Uterus (tissue), 4 donors: ENCODE measurements around the gene BCAM. TPM values are rescaled to one million over a fixed set of nuclear protein-coding genes. Genes with fewer than 3 reads are reported as not detected.
"Not testable (repeated sequence)": the region's sequence is repeated elsewhere in the genome, so short reads cannot be mapped to it uniquely, and the experiment has no call there.

ENCODE experiments used
- DNase-seq, 2 donors: peaks; one replicate each; pipeline ENCODE4 v3.0.0-alpha.2; 2019 to 2020
- H3K27ac ChIP-seq, 2 donors: fragments of 200-600 bp; sonication (generic); 1 replicate in 1 of 2; 2 replicates in 1 of 2; pipeline ENCODE4 v1.5.1; 2016 to 2018
- H3K27me3 ChIP-seq, 2 donors: fragments of 200-600 bp; sonication (generic); one replicate each; pipeline ENCODE4 v1.5.1; 2018 to 2019; ENCODE audit warnings: control low read depth in 1 of 2
- H3K36me3 ChIP-seq, 2 donors: fragments of 200-600 bp; sonication (generic); one replicate each; pipeline ENCODE4 v1.5.1; 2019; ENCODE audit warnings: control low read depth in 1 of 2
- H3K4me1 ChIP-seq, 2 donors: fragments of 200-600 bp; sonication (generic); one replicate each; pipeline ENCODE4 v1.5.1; 2018 to 2019; ENCODE audit warnings: control low read depth in 1 of 2
- H3K4me3 ChIP-seq, 2 donors: fragments of 200-600 bp; sonication (generic); 1 replicate in 1 of 2; 2 replicates in 1 of 2; pipeline ENCODE4 v1.5.1; 2018 to 2019; ENCODE audit warnings: mild to moderate bottlenecking in 1 of 2
- H3K9me3 ChIP-seq, 2 donors: fragments of 200-600 bp; sonication (generic); one replicate each; pipeline ENCODE4 v1.5.1; 2019; ENCODE audit warnings: control low read depth in 1 of 2
- POLR2A ChIP-seq, 2 donors: fragments of 450-650 bp; IDR thresholded peaks; one replicate each; pipeline ENCODE4 v1.6.1; 2016; ENCODE audit warnings: antibody characterized with exemption in 2 of 2, mild to moderate bottlenecking in 1 of 2, moderate library complexity in 1 of 2
- intact Hi-C: fragments of 100-400 bp; cut with DNase I; formaldehyde crosslinking; loops from one replicate; pipeline ENCODE4 v1.15.1; 2023; ENCODE audit warnings: low total_unique reads
- total RNA-seq, 4 donors: library from RNA; depleted of rRNA in 3 of 4; stranded (reverse); fragments of >200 nt in 3 of 4; gene quantifications; one replicate each; pipeline versions ENCODE4 v1.1.0 to v1.2.4, GENCODE V29; 2014 to 2023
- TF ChIP-seq, protein P1 (sequence below), 4 experiments: fragments of 200-600 bp in 2 of 4; fragments of 450-650 bp in 2 of 4; sonication (generic) in 2 of 4; IDR thresholded peaks; one replicate each; pipeline ENCODE4 v1.5.1; 2016 to 2019; ENCODE audit warnings: antibody characterized with exemption in 4 of 4, mild to moderate bottlenecking in 2 of 4, moderate library complexity in 1 of 4
- donor health status: DM: yes; HTN: yes; CAD: no.

BCAM gene
- total RNA-seq, 4 donors from 2014 or later: 3.8 to 171 (median 111) TPM

DNA sequence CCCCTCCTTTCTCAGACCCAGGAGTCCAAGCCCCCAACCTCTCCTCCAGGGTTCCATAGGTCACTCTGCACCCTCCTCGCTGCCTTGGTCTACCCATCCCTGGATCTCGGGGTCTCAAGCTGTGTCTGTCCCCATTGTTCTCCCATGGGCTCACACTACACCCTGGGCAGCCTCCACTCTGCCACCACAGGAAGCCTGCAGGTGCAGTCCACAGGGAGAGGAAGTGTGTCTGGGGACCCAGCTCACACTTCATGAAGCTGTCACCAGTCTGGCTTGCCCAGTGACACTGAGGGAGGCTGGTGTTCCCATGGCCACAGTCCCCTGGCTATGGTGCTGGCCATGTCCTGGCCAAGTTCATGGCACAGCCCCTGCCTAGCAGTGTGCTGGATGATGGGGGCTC lies 42.5 kb downstream of the BCAM start:
- DNase-seq: no peak
- intact Hi-C loops: no loop called here
- TF ChIP-seq POLR2A (IDR thresholded peaks at IDR 0.05): no peak
- TF ChIP-seq, protein P1, sequence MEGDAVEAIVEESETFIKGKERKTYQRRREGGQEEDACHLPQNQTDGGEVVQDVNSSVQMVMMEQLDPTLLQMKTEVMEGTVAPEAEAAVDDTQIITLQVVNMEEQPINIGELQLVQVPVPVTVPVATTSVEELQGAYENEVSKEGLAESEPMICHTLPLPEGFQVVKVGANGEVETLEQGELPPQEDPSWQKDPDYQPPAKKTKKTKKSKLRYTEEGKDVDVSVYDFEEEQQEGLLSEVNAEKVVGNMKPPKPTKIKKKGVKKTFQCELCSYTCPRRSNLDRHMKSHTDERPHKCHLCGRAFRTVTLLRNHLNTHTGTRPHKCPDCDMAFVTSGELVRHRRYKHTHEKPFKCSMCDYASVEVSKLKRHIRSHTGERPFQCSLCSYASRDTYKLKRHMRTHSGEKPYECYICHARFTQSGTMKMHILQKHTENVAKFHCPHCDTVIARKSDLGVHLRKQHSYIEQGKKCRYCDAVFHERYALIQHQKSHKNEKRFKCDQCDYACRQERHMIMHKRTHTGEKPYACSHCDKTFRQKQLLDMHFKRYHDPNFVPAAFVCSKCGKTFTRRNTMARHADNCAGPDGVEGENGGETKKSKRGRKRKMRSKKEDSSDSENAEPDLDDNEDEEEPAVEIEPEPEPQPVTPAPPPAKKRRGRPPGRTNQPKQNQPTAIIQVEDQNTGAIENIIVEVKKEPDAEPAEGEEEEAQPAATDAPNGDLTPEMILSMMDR (IDR thresholded peaks at IDR 0.05): no peak
- Histone ChIP-seq H3K4me1 (peaks cover 3 to 12% of the 10 kb centered on the region in 2 donors), H3K9me3 (no peaks in the 10 kb centered on the region), H3K36me3 (no peaks in the 10 kb centered on the region), H3K27ac (no peak overlapping the region), H3K4me3 (no peak overlapping the region), H3K27me3 (no peaks in the 10 kb centered on the region)

DNA sequence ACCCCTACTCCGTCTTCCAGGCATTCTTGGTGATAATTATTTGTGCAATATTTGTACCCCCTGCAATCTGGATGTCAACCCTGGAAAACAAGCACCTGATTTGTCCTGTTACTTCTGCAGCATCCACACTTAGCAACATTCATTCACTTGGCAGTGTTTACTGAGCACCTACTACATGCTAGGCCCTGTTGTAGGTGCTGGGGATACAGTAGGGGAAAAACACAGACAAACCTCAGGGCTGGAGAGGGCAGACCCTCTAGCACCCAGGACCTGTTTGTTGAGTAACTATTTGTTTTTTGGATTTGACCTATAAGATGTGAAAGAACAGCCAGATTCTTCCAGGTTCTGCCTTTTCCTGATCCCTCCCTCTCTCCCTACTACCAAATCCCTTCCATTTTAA lies 46.7 kb downstream of the BCAM start:
- no peak for DNase-seq
- Histone ChIP-seq H3K36me3 (no peaks in the 10 kb centered on the region), H3K4me1 (peaks cover 0 to under 1% of the 10 kb centered on the region in 2 donors), H3K27me3 (no peaks in the 10 kb centered on the region), H3K9me3 (no peaks in the 10 kb centered on the region), H3K27ac (no peak overlapping the region), H3K4me3 (no peak overlapping the region)
- intact Hi-C loops: no loop called here
- TF ChIP-seq POLR2A (IDR thresholded peaks at IDR 0.05): no peak
- TF ChIP-seq, protein P1 (IDR thresholded peaks at IDR 0.05): no peak

DNA sequence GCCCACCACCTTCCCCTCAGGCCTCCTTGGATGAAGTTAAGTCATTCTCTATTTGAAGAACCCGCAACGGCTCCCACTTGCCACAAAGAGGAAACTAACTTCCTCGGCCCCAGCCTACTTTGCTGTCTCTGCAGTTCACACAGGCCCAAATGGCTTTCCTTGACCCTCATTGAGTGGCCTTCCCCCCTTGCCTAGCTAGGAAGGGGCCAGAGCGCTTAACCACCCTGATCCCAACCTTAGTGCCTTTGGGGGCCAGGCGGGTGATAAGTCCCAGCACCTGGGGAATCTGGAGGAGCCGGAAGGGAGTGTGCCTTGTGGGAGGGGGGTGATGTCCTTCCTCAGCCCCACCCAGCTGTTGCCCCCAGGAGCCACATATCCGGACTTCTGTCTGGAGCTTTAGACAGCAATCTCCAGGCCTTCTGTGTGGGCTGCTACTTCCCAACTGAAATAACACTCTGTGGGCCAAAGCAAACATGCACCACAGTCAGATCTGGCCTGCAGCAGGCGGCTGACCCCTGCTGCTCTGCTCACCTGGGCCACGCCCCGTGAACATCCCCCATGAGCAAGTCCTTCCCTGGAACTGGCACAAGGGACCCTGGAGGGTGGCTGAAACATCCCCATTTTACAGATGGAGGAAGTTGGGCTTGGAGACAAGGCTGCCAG lies 47.6 kb downstream of the BCAM start:
- H3K27ac ChIP-seq: peak overlapping the region in 1 of 2 donors; percentile 10
- H3K27me3 ChIP-seq: no peaks in the 10 kb centered on the region
- H3K4me3 ChIP-seq: no peak overlapping the region
- H3K36me3 ChIP-seq: no peaks in the 10 kb centered on the region
- no peaks in the 10 kb centered on the region for H3K4me1 ChIP-seq
- no peaks in the 10 kb centered on the region for H3K9me3 ChIP-seq
- no peak for DNase-seq
- no peak for TF ChIP-seq POLR2A (IDR thresholded peaks at IDR 0.05)
- TF ChIP-seq, protein P1 (IDR thresholded peaks at IDR 0.05): no peak
- intact Hi-C loops: no loop called here

DNA sequence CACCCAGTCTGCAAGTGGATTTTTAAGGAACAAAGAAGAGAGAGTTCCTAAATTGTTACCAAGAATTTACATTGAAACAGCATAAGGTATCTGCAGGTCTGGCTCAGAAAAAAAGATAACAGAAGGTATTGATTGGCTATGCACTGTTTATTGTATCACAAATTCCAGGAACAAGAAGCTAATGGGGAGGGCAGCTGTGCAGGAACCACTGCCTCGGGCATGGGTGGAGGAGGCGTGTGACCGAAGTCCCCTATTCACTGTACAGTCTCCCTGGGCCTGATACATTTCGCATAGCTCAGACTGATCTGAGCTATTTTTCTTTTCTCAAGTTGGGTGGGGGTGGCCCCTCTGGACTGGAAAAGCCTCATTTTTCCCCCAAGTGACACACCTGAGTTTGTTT lies 48.9 kb downstream of the BCAM start:
- no peaks in the 10 kb centered on the region for H3K27me3 ChIP-seq
- TF ChIP-seq POLR2A (IDR thresholded peaks at IDR 0.05): no peak
- TF ChIP-seq, protein P1 (IDR thresholded peaks at IDR 0.05): no peak
- no peak for DNase-seq
- H3K9me3 ChIP-seq: no peaks in the 10 kb centered on the region
- H3K27ac ChIP-seq: no peak overlapping the region
- intact Hi-C loops: no loop called here
- no peaks in the 10 kb centered on the region for H3K4me1 ChIP-seq
- H3K4me3 ChIP-seq: no peak overlapping the region
- no peaks in the 10 kb centered on the region for H3K36me3 ChIP-seq

DNA sequence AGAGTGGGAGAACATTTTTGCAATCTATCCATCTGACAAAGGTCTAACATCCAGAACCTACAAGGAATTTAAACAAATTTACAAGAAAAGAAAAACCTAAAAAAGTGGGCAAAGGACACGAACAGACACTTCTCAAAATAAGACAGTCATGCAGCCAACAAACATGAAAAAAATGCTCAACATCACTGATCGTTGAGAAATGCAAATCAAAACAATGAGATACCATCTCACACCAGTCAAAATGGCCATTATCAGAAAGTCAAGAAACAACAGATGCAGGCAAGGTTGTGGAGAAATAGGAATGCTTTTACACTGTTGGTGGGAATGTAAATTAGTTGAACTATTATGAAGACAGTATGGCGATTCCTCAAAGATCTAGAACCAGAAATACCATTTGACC lies 52.7 kb downstream of the BCAM start:
- H3K9me3 ChIP-seq, intact Hi-C loops, H3K4me1 ChIP-seq, H3K4me3 ChIP-seq, H3K27ac ChIP-seq, H3K27me3 ChIP-seq, H3K36me3 ChIP-seq, DNase-seq: not testable (repeated sequence)

DNA sequence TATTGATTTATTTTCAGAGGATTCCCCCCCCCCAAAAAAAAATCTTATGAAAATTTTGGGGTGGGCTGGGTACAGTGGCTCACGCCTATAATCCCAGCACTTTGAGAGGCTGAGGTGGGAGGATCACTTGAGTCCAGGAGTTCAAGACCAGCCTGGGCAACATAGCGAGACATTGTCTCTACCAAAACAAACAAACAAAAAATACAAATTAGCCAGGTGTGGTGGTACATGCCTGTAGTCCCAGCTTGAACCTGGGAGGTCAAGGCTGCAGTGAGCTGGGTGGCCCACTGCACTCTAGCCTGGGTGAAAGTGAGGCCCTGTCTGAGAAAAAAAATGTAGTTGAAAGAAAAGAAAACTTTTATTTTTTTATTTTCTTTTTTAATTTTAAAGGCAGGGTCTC lies 55.1 kb downstream of the BCAM start:
- no peaks in the 10 kb centered on the region for H3K9me3 ChIP-seq
- no peak for DNase-seq
- H3K4me3 ChIP-seq: no peak overlapping the region
- H3K27ac ChIP-seq: no peak overlapping the region
- H3K36me3 ChIP-seq: no peaks in the 10 kb centered on the region
- no peaks in the 10 kb centered on the region for H3K27me3 ChIP-seq
- intact Hi-C loops: no loop called here
- H3K4me1 ChIP-seq: no peaks in the 10 kb centered on the region
- TF ChIP-seq POLR2A (IDR thresholded peaks at IDR 0.05): no peak
- TF ChIP-seq, protein P1 (IDR thresholded peaks at IDR 0.05): no peak
